HTERT RPE-1 (cell line): ENCODE measurements around the gene CCR1.

ENCODE experiments used
- in situ Hi-C: fragments of 300-500 bp; cut with MboI; formaldehyde crosslinking; loops from 4 replicates; pipeline ENCODE4 v1.14.3; 2020; ENCODE audit warnings: low sequenced_read_pairs

The CCR1 gene

GRCh38 chr3:46208167-46208704 is at the start of gene CCR1:
CCR1 (minus strand) TSS chr3:46208313; CDS start chr3:46204313, 4,000 bp downstream.
- in situ Hi-C loops, result no loop called here

- in situ Hi-C loops, result no loop called here
These were observed 44.9 kb upstream of the CCR1 start for GRCh38 chr3:46252980-46253379.

GRCh38 chr3:46245146-46245545 is 37.0 kb upstream of the CCR1 start:
- in situ Hi-C loops, result no loop called here

GRCh38 chr3:46243560-46243959 is 35.4 kb upstream of the CCR1 start:
- in situ Hi-C loops, result no loop called here

GRCh38 chr3:46242120-46242519 is 34.0 kb upstream of the CCR1 start, which contains the start of gene CCR3:
CCR3 (plus strand) TSS chr3:46242460; CDS start chr3:46265159, 22,699 bp downstream.
- in situ Hi-C loops, result no loop called here

- in situ Hi-C loops, result no loop called here
These were observed 31.8 kb upstream of the CCR1 start for GRCh38 chr3:46239952-46240351.

GRCh38 chr3:46239301-46239938 is 31.3 kb upstream of the CCR1 start:
- in situ Hi-C loops, result no loop called here

GRCh38 chr3:46238386-46238785 is 30.3 kb upstream of the CCR1 start:
- in situ Hi-C loops, result no loop called here

GRCh38 chr3:46236294-46237054 is 28.4 kb upstream of the CCR1 start:
- in situ Hi-C loops, result no loop called here

- in situ Hi-C loops, result no loop called here
These were observed 27.3 kb upstream of the CCR1 start for GRCh38 chr3:46235425-46235824.

GRCh38 chr3:46233194-46233593 is 25.1 kb upstream of the CCR1 start:
- in situ Hi-C loops, result no loop called here

GRCh38 chr3:46231323-46231722 is 23.2 kb upstream of the CCR1 start:
- in situ Hi-C loops, result no loop called here

GRCh38 chr3:46228260-46229242 is 20.4 kb upstream of the CCR1 start:
- in situ Hi-C loops, result no loop called here

GRCh38 chr3:46222435-46223161 is 14.5 kb upstream of the CCR1 start:
- in situ Hi-C loops, result no loop called here

- in situ Hi-C loops, result no loop called here
These were observed 13.8 kb upstream of the CCR1 start for GRCh38 chr3:46221938-46222337.

GRCh38 chr3:46221391-46221790 is 13.3 kb upstream of the CCR1 start:
- in situ Hi-C loops, result no loop called here

GRCh38 chr3:46218196-46218709 is 10.1 kb upstream of the CCR1 start:
- in situ Hi-C loops, result no loop called here

GRCh38 chr3:46215810-46216414 is 7.8 kb upstream of the CCR1 start:
- in situ Hi-C loops, result no loop called here

- in situ Hi-C loops, result no loop called here
These were observed 6.7 kb upstream of the CCR1 start for GRCh38 chr3:46214751-46215352.
